Stimulated activated naive CD8-positive, alpha-beta T cell treated with anti-CD3 and anti-CD28 coated beads, Interleukin-15, Interleukin-2, amounts not matched to agents 100 ng/mL and 50 ng/mL, for 24 hours (primary cell): ENCODE results near the gene CRYZ.

Source experiments
- H3K27ac Mint-ChIP-seq: one replicate; pipeline ENCODE4 v1.8.0; 2021; ENCODE audit warnings: mild to moderate bottlenecking, mixed read lengths
- H3K27me3 Mint-ChIP-seq: one replicate; pipeline ENCODE4 v1.8.0; 2021; ENCODE audit warnings: mixed read lengths
- H3K36me3 Mint-ChIP-seq: one replicate; pipeline ENCODE4 v1.8.0; 2021; ENCODE audit warnings: low read depth, mixed read lengths
- H3K4me1 Mint-ChIP-seq: one replicate; pipeline ENCODE4 v1.8.0; 2021; ENCODE audit warnings: low read depth, mixed read lengths
- H3K4me3 Mint-ChIP-seq: one replicate; pipeline ENCODE4 v1.8.0; 2021; ENCODE audit warnings: mild to moderate bottlenecking, mixed read lengths
- H3K9me3 Mint-ChIP-seq: one replicate; pipeline ENCODE4 v1.8.0; 2021; ENCODE audit warnings: mixed read lengths

The CRYZ gene

GRCh38 chr1:74713849-74714248 is 19.0 kb downstream of the CRYZ start:
- peaks cover 22% of the 10 kb centered on the region for H3K36me3 Mint-ChIP-seq
- H3K27me3 Mint-ChIP-seq = no peaks in the 10 kb centered on the region
- H3K27ac Mint-ChIP-seq = no peak overlapping the region
- no peak overlapping the region for H3K4me3 Mint-ChIP-seq
- no peaks in the 10 kb centered on the region for H3K4me1 Mint-ChIP-seq
- no peaks in the 10 kb centered on the region for H3K9me3 Mint-ChIP-seq

- Mint-ChIP-seq H3K9me3 (no peaks in the 10 kb centered on the region), H3K27ac (no peak overlapping the region), H3K4me3 (no peak overlapping the region), H3K4me1 (no peaks in the 10 kb centered on the region), H3K36me3 (peaks cover 28% of the 10 kb centered on the region), H3K27me3 (no peaks in the 10 kb centered on the region)
These were observed 20.0 kb downstream of the CRYZ start for GRCh38 chr1:74712881-74713280.

GRCh38 chr1:74703386-74704182 is 29.3 kb downstream of the CRYZ start:
- Mint-ChIP-seq H3K9me3 (no peaks in the 10 kb centered on the region), H3K36me3 (peaks cover 39% of the 10 kb centered on the region), H3K4me1 (no peaks in the 10 kb centered on the region), H3K27ac (no peak overlapping the region), H3K4me3 (no peak overlapping the region), H3K27me3 (no peaks in the 10 kb centered on the region)

- no peaks in the 10 kb centered on the region for H3K27me3 Mint-ChIP-seq
- no peaks in the 10 kb centered on the region for H3K4me1 Mint-ChIP-seq
- no peak overlapping the region for H3K4me3 Mint-ChIP-seq
- H3K27ac Mint-ChIP-seq = no peak overlapping the region
- H3K9me3 Mint-ChIP-seq = no peaks in the 10 kb centered on the region
- peaks cover 21% of the 10 kb centered on the region for H3K36me3 Mint-ChIP-seq
These were observed 33.5 kb downstream of the CRYZ start for GRCh38 chr1:74699331-74699730.

- Mint-ChIP-seq H3K27ac (no peak overlapping the region), H3K9me3 (no peaks in the 10 kb centered on the region), H3K4me1 (no peaks in the 10 kb centered on the region), H3K27me3 (no peaks in the 10 kb centered on the region), H3K36me3 (peaks cover 10% of the 10 kb centered on the region), H3K4me3 (no peak overlapping the region)
These were observed 35.0 kb downstream of the CRYZ start for GRCh38 chr1:74697832-74698231.

- no peak overlapping the region for H3K27ac Mint-ChIP-seq
- H3K4me1 Mint-ChIP-seq = no peaks in the 10 kb centered on the region
- H3K36me3 Mint-ChIP-seq = no peaks in the 10 kb centered on the region
- no peak overlapping the region for H3K4me3 Mint-ChIP-seq
- H3K9me3 Mint-ChIP-seq = no peaks in the 10 kb centered on the region
- H3K27me3 Mint-ChIP-seq = peaks cover 7% of the 10 kb centered on the region
These were observed 39.4 kb downstream of the CRYZ start for GRCh38 chr1:74693473-74693872.

GRCh38 chr1:74690909-74691308 is 41.9 kb downstream of the CRYZ start:
- Mint-ChIP-seq H3K36me3 (no peaks in the 10 kb centered on the region), H3K4me1 (no peaks in the 10 kb centered on the region), H3K27ac (no peak overlapping the region), H3K4me3 (no peak overlapping the region), H3K9me3 (no peaks in the 10 kb centered on the region), H3K27me3 (peaks cover 7% of the 10 kb centered on the region)

GRCh38 chr1:74690364-74690696 is 42.5 kb downstream of the CRYZ start:
- Mint-ChIP-seq H3K4me1 (no peaks in the 10 kb centered on the region), H3K4me3 (no peak overlapping the region), H3K27ac (no peak overlapping the region), H3K27me3 (peaks cover 7% of the 10 kb centered on the region), H3K9me3 (no peaks in the 10 kb centered on the region), H3K36me3 (no peaks in the 10 kb centered on the region)

GRCh38 chr1:74689621-74690363 is 43.1 kb downstream of the CRYZ start:
- Mint-ChIP-seq H3K9me3 (no peaks in the 10 kb centered on the region), H3K4me1 (no peaks in the 10 kb centered on the region), H3K4me3 (no peak overlapping the region), H3K27me3 (peaks cover 10% of the 10 kb centered on the region), H3K27ac (no peak overlapping the region), H3K36me3 (no peaks in the 10 kb centered on the region)

GRCh38 chr1:74686928-74687327 is 45.9 kb downstream of the CRYZ start:
- H3K4me1 Mint-ChIP-seq = no peaks in the 10 kb centered on the region

GRCh38 chr1:74684301-74684700 is 48.5 kb downstream of the CRYZ start:
- no peaks in the 10 kb centered on the region for H3K36me3 Mint-ChIP-seq
- no peak overlapping the region for H3K4me3 Mint-ChIP-seq
- no peak overlapping the region for H3K27ac Mint-ChIP-seq
- H3K27me3 Mint-ChIP-seq = peaks cover 6% of the 10 kb centered on the region
- no peaks in the 10 kb centered on the region for H3K4me1 Mint-ChIP-seq
- no peaks in the 10 kb centered on the region for H3K9me3 Mint-ChIP-seq

More at GRCh38 chr1:74686928-74687327, 45.9 kb downstream of the CRYZ start:
- no peak overlapping the region for H3K4me3 Mint-ChIP-seq
- peaks cover 11% of the 10 kb centered on the region for H3K27me3 Mint-ChIP-seq
- H3K9me3 Mint-ChIP-seq = no peaks in the 10 kb centered on the region
- no peaks in the 10 kb centered on the region for H3K36me3 Mint-ChIP-seq
- no peak overlapping the region for H3K27ac Mint-ChIP-seq

- Mint-ChIP-seq H3K4me1 (no peaks in the 10 kb centered on the region), H3K27ac (no peak overlapping the region), H3K27me3 (peaks cover 6% of the 10 kb centered on the region), H3K4me3 (no peak overlapping the region), H3K9me3 (no peaks in the 10 kb centered on the region), H3K36me3 (no peaks in the 10 kb centered on the region)
These were observed 49.2 kb downstream of the CRYZ start for GRCh38 chr1:74683656-74684055.

GRCh38 chr1:74681851-74682250 is 51.0 kb downstream of the CRYZ start:
- Mint-ChIP-seq H3K4me1 (no peaks in the 10 kb centered on the region), H3K4me3 (no peak overlapping the region)

GRCh38 chr1:74681449-74681848 is 51.4 kb downstream of the CRYZ start:
- Mint-ChIP-seq H3K27me3 (peaks cover 11% of the 10 kb centered on the region), H3K36me3 (no peaks in the 10 kb centered on the region), H3K27ac (no peak overlapping the region), H3K4me1 (no peaks in the 10 kb centered on the region), H3K4me3 (no peak overlapping the region), H3K9me3 (no peaks in the 10 kb centered on the region)

More at GRCh38 chr1:74681851-74682250, 51.0 kb downstream of the CRYZ start:
- Mint-ChIP-seq H3K36me3 (no peaks in the 10 kb centered on the region), H3K27ac (no peak overlapping the region), H3K9me3 (no peaks in the 10 kb centered on the region), H3K27me3 (peaks cover 11% of the 10 kb centered on the region)

- H3K9me3 Mint-ChIP-seq = no peaks in the 10 kb centered on the region
- H3K36me3 Mint-ChIP-seq = no peaks in the 10 kb centered on the region
- H3K4me3 Mint-ChIP-seq = no peak overlapping the region
- H3K27ac Mint-ChIP-seq = no peak overlapping the region
- peaks cover 15% of the 10 kb centered on the region for H3K27me3 Mint-ChIP-seq
- H3K4me1 Mint-ChIP-seq = no peaks in the 10 kb centered on the region
These were observed 51.8 kb downstream of the CRYZ start for GRCh38 chr1:74681001-74681400.
